ENCODE data around the gene FOXC2.

The FOXC2 gene

DNA sequence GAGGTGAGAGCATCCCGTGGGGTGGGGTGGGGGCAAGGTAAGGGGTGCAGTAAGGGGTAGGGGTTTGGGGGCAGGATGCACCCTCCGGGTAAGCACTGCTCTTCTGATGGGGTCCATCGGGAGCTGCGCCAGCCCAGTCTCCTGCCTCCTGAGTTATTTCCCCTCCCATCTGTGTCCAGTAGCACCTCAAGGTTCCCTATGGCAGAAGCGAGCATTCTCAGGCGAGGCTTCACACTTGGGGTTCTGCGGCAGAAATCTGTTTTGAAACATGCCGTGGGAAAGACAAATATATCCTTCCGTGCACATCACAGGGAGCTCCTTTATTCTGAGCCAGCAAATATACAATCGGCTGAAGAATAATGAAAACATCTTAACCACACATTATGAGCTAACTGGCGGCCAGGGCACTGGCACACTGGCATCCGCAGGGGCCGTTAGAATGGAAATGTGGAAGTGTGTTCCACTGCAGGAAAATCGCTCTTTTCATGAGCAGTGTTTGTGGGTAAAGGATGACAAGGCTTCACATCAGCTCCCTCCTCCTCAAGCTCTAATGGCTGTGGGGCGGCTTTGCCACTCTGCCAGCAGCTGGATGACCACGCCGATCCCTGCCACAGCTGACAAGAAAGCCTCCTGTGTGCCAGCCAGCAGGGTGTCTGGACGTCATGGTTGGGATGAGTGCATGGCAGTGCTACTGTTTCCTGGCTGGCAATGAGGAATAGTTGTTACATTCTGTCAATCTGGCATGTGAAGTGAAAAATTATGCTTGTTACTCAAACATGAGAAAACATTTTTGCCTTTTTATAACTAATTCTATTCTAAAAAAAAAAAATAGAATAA is 31.6 kb upstream of the FOXC2 start:
- Histone ChIP-seq H3K27ac (no peak overlapping the region), H3K36me3 (replicated peaks) (peaks cover 23% of the 10 kb centered on the region), H3K27me3 (replicated peaks) (no peaks in the 10 kb centered on the region), H3K4me3 (ENCODE audit: low read depth, low read length) (no peak overlapping the region)
- TF ChIP-seq, protein P1, sequence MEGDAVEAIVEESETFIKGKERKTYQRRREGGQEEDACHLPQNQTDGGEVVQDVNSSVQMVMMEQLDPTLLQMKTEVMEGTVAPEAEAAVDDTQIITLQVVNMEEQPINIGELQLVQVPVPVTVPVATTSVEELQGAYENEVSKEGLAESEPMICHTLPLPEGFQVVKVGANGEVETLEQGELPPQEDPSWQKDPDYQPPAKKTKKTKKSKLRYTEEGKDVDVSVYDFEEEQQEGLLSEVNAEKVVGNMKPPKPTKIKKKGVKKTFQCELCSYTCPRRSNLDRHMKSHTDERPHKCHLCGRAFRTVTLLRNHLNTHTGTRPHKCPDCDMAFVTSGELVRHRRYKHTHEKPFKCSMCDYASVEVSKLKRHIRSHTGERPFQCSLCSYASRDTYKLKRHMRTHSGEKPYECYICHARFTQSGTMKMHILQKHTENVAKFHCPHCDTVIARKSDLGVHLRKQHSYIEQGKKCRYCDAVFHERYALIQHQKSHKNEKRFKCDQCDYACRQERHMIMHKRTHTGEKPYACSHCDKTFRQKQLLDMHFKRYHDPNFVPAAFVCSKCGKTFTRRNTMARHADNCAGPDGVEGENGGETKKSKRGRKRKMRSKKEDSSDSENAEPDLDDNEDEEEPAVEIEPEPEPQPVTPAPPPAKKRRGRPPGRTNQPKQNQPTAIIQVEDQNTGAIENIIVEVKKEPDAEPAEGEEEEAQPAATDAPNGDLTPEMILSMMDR (IDR thresholded peaks at IDR 0.05; ENCODE audit: low read depth, low read length, missing control alignments), result no peak
- no peak for DNase-seq
- in situ Hi-C loops (cut with HindIII; ENCODE audit: low pct_ligation_motif_present, low sequenced_read_pairs), result no loop called here

DNA sequence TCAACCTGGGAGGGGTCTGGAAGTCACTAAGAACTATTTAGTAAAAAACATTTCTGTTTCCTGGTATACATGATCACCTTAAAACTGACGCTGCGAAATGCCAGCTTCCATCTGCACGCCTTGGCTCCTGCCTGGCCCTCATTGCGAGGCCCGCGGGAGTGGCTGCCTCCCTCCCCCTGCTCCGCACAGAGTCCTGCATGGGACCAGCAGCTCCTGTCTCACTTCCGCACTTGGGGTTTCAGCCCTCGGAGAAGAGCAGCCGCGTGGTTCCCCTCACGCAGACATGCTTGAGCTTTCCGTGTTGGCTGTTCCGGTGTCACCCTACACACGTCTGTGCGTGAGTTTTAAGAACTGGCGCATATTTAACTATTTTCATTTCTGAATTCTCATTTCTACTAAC is 30.0 kb upstream of the FOXC2 start:
- Histone ChIP-seq H3K27me3 (replicated peaks) (no peaks in the 10 kb centered on the region), H3K27ac (no peak overlapping the region), H3K4me3 (ENCODE audit: low read depth, low read length) (no peak overlapping the region), H3K36me3 (replicated peaks) (peaks cover 35% of the 10 kb centered on the region)
- TF ChIP-seq, protein P1 (IDR thresholded peaks at IDR 0.05; ENCODE audit: low read depth, low read length, missing control alignments), result no peak
- in situ Hi-C loops (cut with HindIII; ENCODE audit: low pct_ligation_motif_present, low sequenced_read_pairs), result no loop called here
- DNase-seq, result no peak

DNA sequence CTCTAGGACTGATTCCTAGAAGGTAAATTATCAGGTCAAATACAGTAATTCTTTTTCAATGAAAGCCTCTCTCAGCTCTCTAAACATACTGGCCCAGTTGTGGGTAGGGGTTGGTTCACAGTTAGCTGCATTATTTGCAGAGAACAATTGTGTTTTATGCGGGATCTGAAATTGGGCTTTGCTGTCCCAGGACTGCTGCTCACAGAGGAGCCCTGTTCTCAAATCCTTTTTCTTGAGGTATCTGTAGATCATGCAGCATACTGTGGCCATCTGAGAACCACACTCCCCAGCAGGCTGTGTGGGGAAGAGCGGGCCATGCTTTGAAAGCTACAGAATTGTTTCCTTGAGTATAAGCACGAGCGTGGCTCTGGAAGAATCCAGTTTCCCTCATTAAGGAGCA is 29.1 kb upstream of the FOXC2 start:
- no peak for DNase-seq
- no peak overlapping the region for H3K27ac ChIP-seq
- TF ChIP-seq, protein P1 (IDR thresholded peaks at IDR 0.05; ENCODE audit: low read depth, low read length, missing control alignments), result no peak
- H3K36me3 ChIP-seq (replicated peaks), result peaks cover 40% of the 10 kb centered on the region
- no peak overlapping the region for H3K4me3 ChIP-seq (ENCODE audit: low read depth, low read length)
- no peaks in the 10 kb centered on the region for H3K27me3 ChIP-seq (replicated peaks)
- in situ Hi-C loops (cut with HindIII; ENCODE audit: low pct_ligation_motif_present, low sequenced_read_pairs), result no loop called here

DNA sequence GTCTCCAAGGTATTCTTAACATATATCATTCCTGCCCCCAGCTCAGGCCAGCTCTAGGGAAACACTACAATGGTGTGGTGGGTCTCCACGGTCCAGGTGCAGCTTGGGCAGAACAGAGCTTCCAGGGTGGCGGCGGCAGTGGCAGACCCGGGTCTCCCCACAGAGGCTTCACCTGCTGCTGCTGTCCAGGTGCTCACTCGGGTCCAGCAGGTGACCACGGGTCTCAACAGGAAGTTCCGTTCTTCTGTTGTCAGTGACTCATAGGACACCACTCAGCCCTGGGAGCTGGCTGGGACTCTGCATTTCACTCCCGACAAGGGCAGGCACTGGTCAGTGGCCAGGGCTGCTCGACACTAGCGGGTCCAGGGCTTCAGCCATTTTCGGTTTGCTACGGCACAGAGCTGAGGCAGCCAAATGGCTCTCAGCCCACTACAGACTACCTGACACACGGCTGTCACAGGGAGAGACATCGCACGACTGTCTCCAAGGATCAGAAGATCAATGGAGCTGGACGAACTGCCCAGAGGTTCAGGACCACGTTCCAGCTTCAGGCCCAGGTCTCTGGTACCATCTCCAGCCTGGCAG is 28.3 kb upstream of the FOXC2 start:
- in situ Hi-C loops (cut with HindIII; ENCODE audit: low pct_ligation_motif_present, low sequenced_read_pairs), result no loop called here
- TF ChIP-seq, protein P1 (IDR thresholded peaks at IDR 0.05; ENCODE audit: low read depth, low read length, missing control alignments), result no peak
- Histone ChIP-seq H3K27me3 (replicated peaks) (no peaks in the 10 kb centered on the region), H3K4me3 (ENCODE audit: low read depth, low read length) (no peak overlapping the region), H3K27ac (no peak overlapping the region), H3K36me3 (replicated peaks) (peaks cover 40% of the 10 kb centered on the region)
- no peak for DNase-seq

DNA sequence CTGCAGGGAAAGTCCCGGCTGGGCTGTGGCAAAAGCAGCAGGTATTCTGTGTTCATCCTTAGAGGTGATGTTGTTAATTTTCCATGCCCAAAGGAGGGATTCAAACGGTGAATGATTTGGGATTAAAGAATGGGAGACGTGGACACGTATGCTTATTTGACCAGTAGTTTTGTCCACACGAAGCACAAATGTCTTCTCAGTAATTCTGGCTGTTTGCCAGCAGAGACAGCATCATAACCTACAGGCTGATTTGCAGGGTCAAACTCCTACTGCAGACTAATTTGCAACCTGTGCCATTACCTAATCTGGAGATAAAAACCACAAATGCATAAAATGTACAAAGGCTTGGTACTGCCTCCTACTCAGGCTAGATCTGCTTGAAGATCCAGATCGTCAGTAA is 25.7 kb upstream of the FOXC2 start:
- H3K4me3 ChIP-seq (ENCODE audit: low read depth, low read length), result no peak overlapping the region
- in situ Hi-C loops (cut with HindIII; ENCODE audit: low pct_ligation_motif_present, low sequenced_read_pairs), result no loop called here
- no peak for DNase-seq
- no peaks in the 10 kb centered on the region for H3K27me3 ChIP-seq (replicated peaks)
- TF ChIP-seq, protein P1 (IDR thresholded peaks at IDR 0.05; ENCODE audit: low read depth, low read length, missing control alignments), result no peak
- no peak overlapping the region for H3K27ac ChIP-seq
- H3K36me3 ChIP-seq (replicated peaks), result peaks cover 43% of the 10 kb centered on the region
